GM13976 (cell line): ENCODE measurements around the gene AKAP13.
A peak's percentile ranks its signal among the peaks of the same experiment; 100 is the strongest.

Experiments used
- DNase-seq: peaks from one replicate; pipeline ENCODE4 v3.0.0; 2012; ENCODE audit warnings: low spot score
- CTCF ChIP-seq: IDR thresholded peaks from 2 replicates; pipeline ENCODE4 v1.5.1; 2012; ENCODE audit warnings: borderline replicate concordance, mild to moderate bottlenecking; ENCODE audit not compliant: insufficient read depth; ENCODE audit errors: extremely low read depth, missing control alignments, control extremely low read depth
- in situ Hi-C: fragments of 300-500 bp; cut with MboI; formaldehyde crosslinking; loops from one replicate; pipeline ENCODE4 v1.12.0; 2022; ENCODE audit warnings: low sequenced_read_pairs, mixed read lengths, inconsistent platforms; ENCODE audit not compliant: unreplicated experiment

Gene AKAP13

GRCh38 chr15:85551221-85551832, 170.9 kb downstream of the AKAP13 start:
- in situ Hi-C loops: no loop called here
- DNase-seq: no peak
- TF ChIP-seq CTCF: no peak

GRCh38 chr15:85554852-85555521, 174.6 kb downstream of the AKAP13 start:
- in situ Hi-C loops: no loop called here
- no peak for TF ChIP-seq CTCF
- DNase-seq: no peak

GRCh38 chr15:85555875-85556617, 175.6 kb downstream of the AKAP13 start:
- TF ChIP-seq CTCF: no peak
- in situ Hi-C loops: no loop called here
- peak; percentile 31 for DNase-seq

GRCh38 chr15:85556618-85556895, 176.2 kb downstream of the AKAP13 start:
- no peak for TF ChIP-seq CTCF
- in situ Hi-C loops: no loop called here
- DNase-seq: no peak

DNA sequence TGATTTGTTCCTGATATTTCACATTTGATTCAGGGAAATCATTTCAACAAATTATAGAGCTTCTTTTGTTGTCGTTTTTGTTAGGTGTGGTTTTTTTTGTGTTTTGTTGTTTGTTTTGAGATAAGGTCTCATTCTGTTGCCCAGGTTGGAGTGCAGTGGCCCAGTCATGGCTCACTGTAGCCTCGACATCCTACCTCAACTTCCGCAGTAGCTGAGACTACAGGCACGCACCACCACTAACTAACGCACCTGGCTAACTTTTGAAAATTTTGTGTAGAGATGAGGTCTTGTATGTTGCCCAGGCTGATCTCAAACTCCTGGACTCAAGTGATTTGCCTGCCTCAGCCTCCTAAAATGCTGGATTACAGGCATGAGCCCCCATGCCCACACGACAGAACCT, 177.0 kb downstream of the AKAP13 start:
- in situ Hi-C loops: no loop called here
- no peak for TF ChIP-seq CTCF
- no peak for DNase-seq

GRCh38 chr15:85558848-85559247, 178.4 kb downstream of the AKAP13 start:
- in situ Hi-C loops: no loop called here
- no peak for DNase-seq
- no peak for TF ChIP-seq CTCF
